NCI-H82 treated with DMSO at 0.1 percent for 48 hours (cell line): ENCODE results near the gene MROH8.

ENCODE experiments used
- DNase-seq: peaks from one replicate; lab custom pipeline; 2025; ENCODE audit not compliant: unreplicated experiment; lab: John Stamatoyannopoulos, UW

The MROH8 gene

GRCh38 chr20:37200376-37200775 is 21.0 kb upstream of the MROH8 start:
- DNase-seq = no peak

GRCh38 chr20:37198932-37199660 is 19.7 kb upstream of the MROH8 start:
- DNase-seq = no peak

- no peak for DNase-seq
Measured at GRCh38 chr20:37194621-37195417, 15.5 kb upstream of the MROH8 start.

- DNase-seq = no peak
Measured at GRCh38 chr20:37193821-37194220, 14.5 kb upstream of the MROH8 start.

- DNase-seq = no peak
Measured at GRCh38 chr20:37193226-37193625, 13.9 kb upstream of the MROH8 start.

- DNase-seq = peak; percentile 78
Measured at GRCh38 chr20:37192137-37192854, 12.9 kb upstream of the MROH8 start.

- no peak for DNase-seq
Measured at GRCh38 chr20:37190354-37191112, 11.2 kb upstream of the MROH8 start.

- DNase-seq = no peak
Measured at GRCh38 chr20:37189416-37190016, 10.2 kb upstream of the MROH8 start.

- no peak for DNase-seq
Measured at GRCh38 chr20:37188787-37189186, 9.4 kb upstream of the MROH8 start.

- DNase-seq = no peak
Measured at GRCh38 chr20:37185686-37186085, 6.3 kb upstream of the MROH8 start.

- no peak for DNase-seq
Measured at GRCh38 chr20:37179683-37180524, 556 bp upstream of the MROH8 start.

- DNase-seq = no peak
Measured at GRCh38 chr20:37172836-37173235, 6.5 kb downstream of the MROH8 start.

- DNase-seq = no peak
Measured at GRCh38 chr20:37166867-37167266, 12.5 kb downstream of the MROH8 start.

- no peak for DNase-seq
Measured at GRCh38 chr20:37165031-37165430, 14.3 kb downstream of the MROH8 start.

GRCh38 chr20:37163832-37164554 is 15.4 kb downstream of the MROH8 start:
- no peak for DNase-seq

GRCh38 chr20:37162646-37163045 is 16.7 kb downstream of the MROH8 start:
- DNase-seq = no peak

GRCh38 chr20:37161830-37162549 is 17.4 kb downstream of the MROH8 start:
- DNase-seq = no peak

- DNase-seq = no peak
Measured at GRCh38 chr20:37160683-37161082, 18.7 kb downstream of the MROH8 start.
